ENCODE results near the gene STX12. TPM values are rescaled to one million over a fixed set of nuclear protein-coding genes. Genes with fewer than 3 reads are reported as not detected.
"Not testable (repeated sequence)": the region's sequence is repeated elsewhere in the genome, so short reads cannot be mapped to it uniquely, and the experiment has no call there.

STX12 gene
- total RNA-seq, 3 donors from 2014 or later (not counting 1 experiment from before 2014, with no cell fraction given) = 29.6 to 36.2 (median 32.3) TPM

DNA sequence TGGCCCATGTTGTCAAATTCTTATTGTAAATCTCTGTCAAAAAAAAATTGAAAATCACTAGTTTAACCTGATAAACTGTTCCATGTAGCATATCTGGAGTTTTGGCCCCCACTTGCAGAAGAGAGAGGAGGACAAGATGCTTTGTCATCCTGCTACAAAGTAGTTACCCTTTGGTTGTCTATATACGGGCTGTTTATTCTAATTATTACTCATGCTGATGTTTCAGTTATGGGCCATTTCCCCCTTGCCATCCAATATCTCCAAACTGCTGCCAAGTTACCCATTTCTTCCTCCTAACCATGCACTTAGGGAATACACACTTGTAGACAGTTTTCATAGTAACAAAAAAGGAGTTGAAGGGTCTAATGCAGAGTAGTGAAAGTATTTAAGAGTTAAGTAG lies 22.6 kb downstream of the STX12 start:
- Mint-ChIP-seq H3K36me3 (peaks cover 11% of the 10 kb centered on the region), H3K4me1 (no peaks in the 10 kb centered on the region), H3K27ac (no peak overlapping the region), H3K4me3 (no peak overlapping the region), H3K9me3 (no peaks in the 10 kb centered on the region), H3K27me3 (ENCODE audit: low read depth in 2 of 2) (no peaks in the 10 kb centered on the region)
- ATAC-seq (no peak), DNase-seq (no peak)
- peaks cover 60% of the 10 kb centered on the region for H3K36me3 ChIP-seq (ENCODE audit: control insufficient read depth, insufficient read depth, low read length)
- H3K4me3 ChIP-seq (ENCODE audit: low read length) = no peak overlapping the region
- intact Hi-C loops (cut with micrococcal nuclease) = no loop called here
- H3K4me1 ChIP-seq (ENCODE audit: control insufficient read depth, insufficient read depth, low read length) = no peaks in the 10 kb centered on the region
- no CpG with 5 or more reads among the region's 1 CpG for WGBS (ENCODE audit: insufficient coverage)
- H3K27ac ChIP-seq (ENCODE audit: low read length) = no peak overlapping the region
- H3K9me3 ChIP-seq (ENCODE audit: control insufficient read depth, insufficient read depth, low read length) = no peaks in the 10 kb centered on the region
- no peak for TF ChIP-seq CTCF (IDR thresholded peaks at IDR 0.05)
- no peaks in the 10 kb centered on the region for H3K27me3 ChIP-seq (ENCODE audit: control insufficient read depth, insufficient read depth, low read length)

DNA sequence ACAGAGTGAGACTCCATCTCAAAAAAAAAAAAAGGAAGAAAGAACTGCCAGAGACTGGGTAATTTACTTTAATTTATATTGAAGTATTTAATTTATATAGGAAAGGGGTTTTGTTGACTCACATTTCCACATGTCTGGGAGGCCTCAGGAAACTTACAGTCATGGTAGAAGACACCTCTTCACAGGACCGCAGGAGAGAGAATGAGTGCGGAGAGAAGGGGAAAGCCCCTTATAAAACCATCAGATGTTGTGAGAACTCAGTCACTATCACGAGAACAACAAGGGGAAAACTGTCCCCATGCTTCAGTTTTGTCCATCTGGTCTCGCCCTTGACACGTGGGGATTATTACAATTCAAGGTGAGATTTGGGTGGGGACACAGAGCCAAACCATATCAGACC lies 31.8 kb downstream of the STX12 start:
- Mint-ChIP-seq H3K4me3 (no peak overlapping the region), H3K36me3 (peaks cover 17% of the 10 kb centered on the region), H3K27ac (peak overlapping the region in 1 of 2 donors; percentile 16), H3K4me1 (peaks cover 0 to 4% of the 10 kb centered on the region in 2 donors), H3K9me3 (no peaks in the 10 kb centered on the region), H3K27me3 (ENCODE audit: low read depth in 2 of 2) (no peaks in the 10 kb centered on the region)
- Histone ChIP-seq H3K4me1 (ENCODE audit: control insufficient read depth, insufficient read depth, low read length) (no peaks in the 10 kb centered on the region), H3K4me3 (ENCODE audit: low read length) (no peak overlapping the region), H3K36me3 (ENCODE audit: control insufficient read depth, insufficient read depth, low read length) (peaks cover 56% of the 10 kb centered on the region), H3K9me3 (ENCODE audit: control insufficient read depth, insufficient read depth, low read length) (no peaks in the 10 kb centered on the region), H3K27me3 (ENCODE audit: control insufficient read depth, insufficient read depth, low read length) (no peaks in the 10 kb centered on the region), H3K27ac (ENCODE audit: low read length) (no peak overlapping the region)
- WGBS (ENCODE audit: insufficient coverage) = 70% methylated on average over 5 of the region's 5 CpGs
- peak in 1 of 2 donors; percentile 7 for DNase-seq
- TF ChIP-seq CTCF (IDR thresholded peaks at IDR 0.05) = no peak
- ATAC-seq = no peak
- intact Hi-C loops (cut with micrococcal nuclease) = no loop called here

- ATAC-seq (no peak), DNase-seq (no peak)
- peaks cover 47% of the 10 kb centered on the region for H3K36me3 ChIP-seq (ENCODE audit: control insufficient read depth, insufficient read depth, low read length)
- intact Hi-C loops (cut with micrococcal nuclease) = no loop called here
- no peak overlapping the region for H3K4me3 ChIP-seq (ENCODE audit: low read length)
- Mint-ChIP-seq H3K4me1 (peaks cover 0 to 4% of the 10 kb centered on the region in 2 donors), H3K9me3 (no peaks in the 10 kb centered on the region), H3K27me3 (ENCODE audit: low read depth in 2 of 2) (no peaks in the 10 kb centered on the region), H3K4me3 (no peak overlapping the region), H3K36me3 (peaks cover 17% of the 10 kb centered on the region), H3K27ac (no peak overlapping the region)
- no peaks in the 10 kb centered on the region for H3K4me1 ChIP-seq (ENCODE audit: control insufficient read depth, insufficient read depth, low read length)
- H3K9me3 ChIP-seq (ENCODE audit: control insufficient read depth, insufficient read depth, low read length) = no peaks in the 10 kb centered on the region
- no peak overlapping the region for H3K27ac ChIP-seq (ENCODE audit: low read length)
- TF ChIP-seq CTCF (IDR thresholded peaks at IDR 0.05) = no peak
- H3K27me3 ChIP-seq (ENCODE audit: control insufficient read depth, insufficient read depth, low read length) = no peaks in the 10 kb centered on the region
- WGBS (ENCODE audit: insufficient coverage) = 95% methylated on average over 6 of the region's 7 CpGs
These were observed 33.7 kb downstream of the STX12 start for GRCh38 chr1:27806758-27807157.

DNA sequence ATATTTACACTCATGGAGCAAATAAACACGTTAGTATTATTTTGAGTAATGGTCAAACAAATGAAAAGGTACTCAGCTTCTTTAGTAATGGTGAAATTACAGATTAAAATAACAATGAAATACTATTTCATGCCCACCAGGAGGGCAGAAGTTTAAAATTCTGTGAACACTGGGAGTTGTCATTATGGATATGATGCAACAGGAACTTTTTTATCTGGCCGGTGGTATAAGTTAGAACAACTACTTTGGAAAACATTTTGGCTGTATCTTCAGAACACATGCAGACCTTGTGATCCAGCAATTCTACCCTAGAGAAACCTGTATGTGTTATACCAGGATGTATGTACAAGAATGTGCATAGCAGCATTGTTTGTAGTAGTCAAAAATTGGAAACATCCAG lies 34.4 kb downstream of the STX12 start:
- TF ChIP-seq CTCF (IDR thresholded peaks at IDR 0.05) = no peak
- Histone ChIP-seq H3K36me3 (ENCODE audit: control insufficient read depth, insufficient read depth, low read length) (peaks cover 45% of the 10 kb centered on the region), H3K9me3 (ENCODE audit: control insufficient read depth, insufficient read depth, low read length) (no peaks in the 10 kb centered on the region), H3K27me3 (ENCODE audit: control insufficient read depth, insufficient read depth, low read length) (no peaks in the 10 kb centered on the region), H3K4me3 (ENCODE audit: low read length) (no peak overlapping the region), H3K27ac (ENCODE audit: low read length) (no peak overlapping the region), H3K4me1 (ENCODE audit: control insufficient read depth, insufficient read depth, low read length) (no peaks in the 10 kb centered on the region)
- Mint-ChIP-seq H3K4me1 (peaks cover 0 to 4% of the 10 kb centered on the region in 2 donors), H3K27ac (no peak overlapping the region), H3K27me3 (ENCODE audit: low read depth in 2 of 2) (no peaks in the 10 kb centered on the region), H3K4me3 (no peak overlapping the region), H3K36me3 (peaks cover 12% of the 10 kb centered on the region), H3K9me3 (no peaks in the 10 kb centered on the region)
- intact Hi-C loops (cut with micrococcal nuclease) = no loop called here
- DNase-seq (no peak), ATAC-seq (no peak)
- 100% methylated on average over 1 of the region's 2 CpGs for WGBS (ENCODE audit: insufficient coverage)

DNA sequence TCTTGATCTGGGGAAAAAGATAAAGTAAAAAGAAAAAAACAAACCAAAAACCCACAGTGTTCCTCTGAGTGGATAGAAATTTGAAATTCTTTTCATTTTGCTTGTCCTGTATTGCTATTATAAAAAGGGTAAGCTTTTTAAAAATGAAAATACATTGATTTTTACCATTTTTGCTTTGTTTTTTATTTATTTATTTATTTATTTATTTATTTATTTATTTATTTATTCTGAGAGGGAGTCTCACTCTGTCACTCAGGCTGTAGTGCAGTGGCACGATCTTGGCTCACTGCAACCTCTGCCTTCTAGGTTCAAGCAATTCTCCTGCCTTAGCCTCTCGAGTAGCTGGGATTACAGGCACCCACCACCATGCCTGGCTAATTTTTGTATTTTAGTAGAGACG lies 35.1 kb downstream of the STX12 start:
- H3K4me3 Mint-ChIP-seq; H3K36me3 Mint-ChIP-seq; H3K9me3 Mint-ChIP-seq; DNase-seq; H3K4me3 ChIP-seq (ENCODE audit: low read length); H3K4me1 Mint-ChIP-seq; H3K27me3 Mint-ChIP-seq (ENCODE audit: low read depth in 2 of 2); H3K27ac ChIP-seq (ENCODE audit: low read length); H3K4me1 ChIP-seq (ENCODE audit: control insufficient read depth, insufficient read depth, low read length); H3K27ac Mint-ChIP-seq; intact Hi-C loops (cut with micrococcal nuclease); H3K27me3 ChIP-seq (ENCODE audit: control insufficient read depth, insufficient read depth, low read length); H3K9me3 ChIP-seq (ENCODE audit: control insufficient read depth, insufficient read depth, low read length); ATAC-seq: not testable (repeated sequence)
- H3K36me3 ChIP-seq (ENCODE audit: control insufficient read depth, insufficient read depth, low read length) = peaks cover 40% of the 10 kb centered on the region
- 100% methylated on average over 3 of the region's 3 CpGs for WGBS (ENCODE audit: insufficient coverage)
